Liver (tissue), 9 donors: ENCODE data around the gene JOSD2. TPM values are rescaled to one million over a fixed set of nuclear protein-coding genes. Genes with fewer than 3 reads are reported as not detected.

ENCODE experiments used
- DNase-seq: peaks from one replicate; pipeline ENCODE4 v3.0.0-alpha.2; 2017; ENCODE audit warnings: low spot score
- H3K27ac ChIP-seq, 2 donors: one replicate each; pipeline ENCODE4 v1.7.0; 2013; ENCODE audit warnings: inconsistent platforms in 2 of 2, low read length in 2 of 2, control low read depth in 1 of 2, low read depth in 1 of 2, mild to moderate bottlenecking in 1 of 2
- H3K27me3 ChIP-seq, 4 donors: one replicate each; pipeline versions ENCODE4 v1.6.1 to v1.7.0; 2013; ENCODE audit warnings: low read length in 3 of 4, inconsistent platforms in 1 of 4, mild to moderate bottlenecking in 1 of 4, moderate library complexity in 1 of 4; ENCODE audit not compliant: control insufficient read depth in 4 of 4, insufficient read depth in 4 of 4
- H3K36me3 ChIP-seq, 4 donors: one replicate each; pipeline versions ENCODE4 v1.6.1 to v1.7.0; 2013; ENCODE audit warnings: low read length in 3 of 4, mild to moderate bottlenecking in 3 of 4, low read depth in 1 of 4, moderate library complexity in 1 of 4; ENCODE audit not compliant: control insufficient read depth in 4 of 4, insufficient read depth in 3 of 4
- H3K4me1 ChIP-seq, 4 donors: one replicate each; pipeline versions ENCODE4 v1.6.1 to v1.7.0; 2013; ENCODE audit warnings: low read length in 3 of 4, mild to moderate bottlenecking in 3 of 4, moderate library complexity in 1 of 4; ENCODE audit not compliant: control insufficient read depth in 4 of 4, insufficient read depth in 4 of 4
- H3K4me3 ChIP-seq, 3 donors: one replicate each; pipeline versions ENCODE4 v1.6.1 to v1.7.0; 2013; ENCODE audit warnings: low read length in 3 of 3, control low read depth in 1 of 3, low read depth in 1 of 3, mild to moderate bottlenecking in 1 of 3
- H3K9ac ChIP-seq, 2 donors: one replicate each; pipeline ENCODE4 v1.7.0; 2013; ENCODE audit warnings: low read length in 2 of 2, mild to moderate bottlenecking in 2 of 2, moderate library complexity in 2 of 2, control low read depth in 1 of 2, low read depth in 1 of 2
- H3K9me3 ChIP-seq, 4 donors: one replicate each; pipeline versions ENCODE4 v1.6.1 to v1.7.0; 2013; ENCODE audit warnings: low read length in 3 of 4; ENCODE audit not compliant: control insufficient read depth in 4 of 4
- ATF3 ChIP-seq: IDR thresholded peaks from 2 replicates; pipeline ENCODE4 v1.6.1; 2016; ENCODE audit warnings: antibody characterized with exemption
- EGR1 ChIP-seq, 2 donors: IDR thresholded peaks; 2 replicates each; pipeline ENCODE4 v1.6.1; 2016 to 2018; ENCODE audit warnings: antibody characterized with exemption in 2 of 2, low read depth in 2 of 2
- FOXA1 ChIP-seq: IDR thresholded peaks from 2 replicates; pipeline ENCODE4 v1.6.1; 2016; ENCODE audit warnings: antibody characterized with exemption
- GABPA ChIP-seq, 2 donors: IDR thresholded peaks in 1 of 2; conservative IDR thresholded peaks in 1 of 2; 2 replicates each; pipeline ENCODE4 v1.6.1; 2016; ENCODE audit warnings: antibody characterized with exemption in 2 of 2, mild to moderate bottlenecking in 1 of 2, moderate library complexity in 1 of 2
- HNF4A ChIP-seq, 2 donors: conservative IDR thresholded peaks; 2 replicates each; pipeline ENCODE4 v1.6.1; 2016; ENCODE audit warnings: antibody characterized with exemption in 2 of 2, mild to moderate bottlenecking in 2 of 2
- HNF4G ChIP-seq: IDR thresholded peaks from 2 replicates; pipeline ENCODE4 v1.6.1; 2016; ENCODE audit warnings: antibody characterized with exemption
- JUND ChIP-seq, 2 donors: IDR thresholded peaks; 2 replicates each; pipeline ENCODE4 v1.6.1; 2016; ENCODE audit warnings: antibody characterized with exemption in 2 of 2
- NR2F2 ChIP-seq: IDR thresholded peaks from 2 replicates; pipeline ENCODE4 v1.6.1; 2016; ENCODE audit warnings: antibody characterized with exemption
- RAD21 ChIP-seq, 2 donors: IDR thresholded peaks; 2 replicates each; pipeline ENCODE4 v1.6.1; 2016; ENCODE audit warnings: antibody characterized with exemption in 2 of 2, mild to moderate bottlenecking in 2 of 2
- REST ChIP-seq: IDR thresholded peaks from 2 replicates; pipeline ENCODE4 v1.6.1; 2016; ENCODE audit warnings: antibody characterized with exemption, mild to moderate bottlenecking
- RXRA ChIP-seq, 2 donors: IDR thresholded peaks; 2 replicates each; pipeline ENCODE4 v1.6.1; 2017 to 2018; ENCODE audit warnings: antibody characterized with exemption in 2 of 2, mild to moderate bottlenecking in 1 of 2
- SP1 ChIP-seq: IDR thresholded peaks from 2 replicates; pipeline ENCODE4 v1.6.1; 2018; ENCODE audit warnings: antibody characterized with exemption, mild to moderate bottlenecking
- TAF1 ChIP-seq: conservative IDR thresholded peaks from 2 replicates; pipeline ENCODE4 v1.6.1; 2016; ENCODE audit warnings: antibody characterized with exemption, mild to moderate bottlenecking
- YY1 ChIP-seq: IDR thresholded peaks from 2 replicates; pipeline ENCODE4 v1.6.1; 2016; ENCODE audit warnings: antibody characterized with exemption, mild to moderate bottlenecking
- WGBS: extraction: QIAGEN DNeasy Blood & Tissue Kit; methylation state at CpG from one replicate; pipeline ENCODE4 v1.1.7; 2013; 5-methylcytosine and 5-hydroxymethylcytosine counted together
- polyA plus RNA-seq, 2 donors: library from polyadenylated mRNA; stranded (reverse) in 1 of 2; unstranded in 1 of 2; fragments of 200-250 nt in 1 of 2; fragments of >200 nt in 1 of 2; fragmentation: Nextera tagmentation in 1 of 2; extraction: Ambion mirVana in 1 of 2; gene quantifications; one replicate each; pipeline versions ENCODE4 v1.2.1 to v1.2.3, GENCODE V29; 2013 to 2015
- total RNA-seq, 2 donors: library from RNA; depleted of rRNA; stranded (reverse); fragments of >200 nt; gene quantifications; one replicate each; pipeline ENCODE4 v1.2.3, GENCODE V29; 2014
- TF ChIP-seq, protein P1 (sequence below): IDR thresholded peaks from 2 replicates; pipeline ENCODE4 v1.6.1; 2016; ENCODE audit warnings: antibody characterized with exemption
- TF ChIP-seq, protein P2 (sequence below): fragments of 150-350 bp; IDR thresholded peaks from 2 replicates; pipeline ENCODE4 v1.5.1; 2017; ENCODE audit warnings: improper control_type of control experiment, low read depth, low read length; ENCODE audit not compliant: missing input control
- donor health status: healthy.
- donor health status: healthy.
- donor health status: healthy.
- donor health status: healthy.
- donor health status: healthy.

JOSD2 gene
- total and polyA plus RNA-seq, 4 donors, result 6.6 to 32.9 (median 20.0) TPM

DNA sequence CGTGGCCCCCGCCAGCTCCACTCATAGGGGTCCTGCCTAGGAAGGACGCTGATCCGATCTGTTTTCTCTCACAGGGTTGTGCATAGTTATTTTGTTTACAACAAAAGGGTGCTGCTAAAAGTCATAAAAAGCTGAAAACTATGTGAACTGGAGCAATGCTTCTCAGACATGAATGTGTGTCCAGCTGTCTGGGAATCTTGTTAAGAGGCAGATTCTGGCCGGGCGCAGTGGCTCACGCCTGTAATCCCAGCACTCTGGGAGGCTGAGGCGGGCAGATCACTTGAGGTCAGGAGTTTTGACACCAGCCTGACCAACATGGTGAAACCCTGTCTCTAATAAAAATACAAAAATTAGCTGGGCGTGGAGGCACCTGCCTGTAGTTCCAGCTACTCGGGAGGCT is 48.6 kb upstream of the JOSD2 start (continued):
- no peak for TF ChIP-seq SP1
- TF ChIP-seq JUND (IDR thresholded peaks at IDR 0.05), result no peak
- TF ChIP-seq REST, result no peak

GRCh38 chr19:50558449-50558848 is 47.5 kb upstream of the JOSD2 start:
- no peak overlapping the region for H3K4me3 ChIP-seq
- H3K36me3 ChIP-seq, result no peaks in the 10 kb centered on the region
- H3K9me3 ChIP-seq, result no peaks in the 10 kb centered on the region
- no peak overlapping the region for H3K9ac ChIP-seq
- 93% methylated on average over 13 of the region's 13 CpGs for WGBS
- H3K27me3 ChIP-seq, result peaks cover 0 to 7% (median 4%) of the 10 kb centered on the region in 4 donors
- DNase-seq, result no peak
- H3K27ac ChIP-seq, result no peak overlapping the region
- peaks cover 0 to 11% (median 2%) of the 10 kb centered on the region in 4 donors for H3K4me1 ChIP-seq
- no peak for TF ChIP-seq FOXA1
- no peak for TF ChIP-seq NR2F2
- no peak for TF ChIP-seq EGR1 (IDR thresholded peaks at IDR 0.05; ENCODE audit: low read depth in 2 of 2)
- TF ChIP-seq ATF3, result no peak
- TF ChIP-seq TAF1, result no peak
- TF ChIP-seq RAD21 (IDR thresholded peaks at IDR 0.05), result no peak
- no peak for TF ChIP-seq REST
- no peak for TF ChIP-seq HNF4G

DNA sequence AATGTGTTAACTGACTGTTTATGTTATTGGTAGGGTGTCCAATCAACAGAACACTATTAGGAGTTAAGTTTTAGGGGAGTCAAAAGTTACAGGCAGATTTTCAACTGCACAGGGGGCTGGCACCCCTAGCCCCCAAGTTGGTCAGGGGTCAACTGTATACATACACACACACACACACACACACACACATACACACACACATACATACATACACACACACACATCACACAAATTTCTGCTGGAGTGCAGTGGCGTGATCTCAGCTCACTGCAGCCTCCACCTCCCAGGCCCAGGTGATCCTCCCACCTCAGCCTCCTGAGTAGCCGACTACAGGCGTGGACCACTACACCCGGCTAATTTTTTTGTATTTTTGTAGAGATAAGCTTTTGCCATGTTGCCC is 47.0 kb upstream of the JOSD2 start:
- H3K4me3 ChIP-seq, result no peak overlapping the region
- DNase-seq, result no peak
- H3K9ac ChIP-seq, result no peak overlapping the region
- no peaks in the 10 kb centered on the region for H3K9me3 ChIP-seq
- 90% methylated on average over 4 of the region's 4 CpGs for WGBS
- TF ChIP-seq REST (no peak), YY1 (no peak), RAD21 (IDR thresholded peaks at IDR 0.05) (no peak), JUND (IDR thresholded peaks at IDR 0.05) (no peak), EGR1 (IDR thresholded peaks at IDR 0.05; ENCODE audit: low read depth in 2 of 2) (no peak), HNF4A (conservative IDR thresholded peaks at IDR 0.05) (no peak), TAF1 (no peak), RXRA (IDR thresholded peaks at IDR 0.05) (no peak), GABPA (IDR thresholded peaks at IDR 0.05 in 1 of 2, conservative IDR thresholded peaks at IDR 0.05 in 1 of 2) (no peak), ATF3 (no peak)
- TF ChIP-seq, protein P1, sequence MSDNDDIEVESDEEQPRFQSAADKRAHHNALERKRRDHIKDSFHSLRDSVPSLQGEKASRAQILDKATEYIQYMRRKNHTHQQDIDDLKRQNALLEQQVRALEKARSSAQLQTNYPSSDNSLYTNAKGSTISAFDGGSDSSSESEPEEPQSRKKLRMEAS, result no peak
- TF ChIP-seq, protein P2, sequence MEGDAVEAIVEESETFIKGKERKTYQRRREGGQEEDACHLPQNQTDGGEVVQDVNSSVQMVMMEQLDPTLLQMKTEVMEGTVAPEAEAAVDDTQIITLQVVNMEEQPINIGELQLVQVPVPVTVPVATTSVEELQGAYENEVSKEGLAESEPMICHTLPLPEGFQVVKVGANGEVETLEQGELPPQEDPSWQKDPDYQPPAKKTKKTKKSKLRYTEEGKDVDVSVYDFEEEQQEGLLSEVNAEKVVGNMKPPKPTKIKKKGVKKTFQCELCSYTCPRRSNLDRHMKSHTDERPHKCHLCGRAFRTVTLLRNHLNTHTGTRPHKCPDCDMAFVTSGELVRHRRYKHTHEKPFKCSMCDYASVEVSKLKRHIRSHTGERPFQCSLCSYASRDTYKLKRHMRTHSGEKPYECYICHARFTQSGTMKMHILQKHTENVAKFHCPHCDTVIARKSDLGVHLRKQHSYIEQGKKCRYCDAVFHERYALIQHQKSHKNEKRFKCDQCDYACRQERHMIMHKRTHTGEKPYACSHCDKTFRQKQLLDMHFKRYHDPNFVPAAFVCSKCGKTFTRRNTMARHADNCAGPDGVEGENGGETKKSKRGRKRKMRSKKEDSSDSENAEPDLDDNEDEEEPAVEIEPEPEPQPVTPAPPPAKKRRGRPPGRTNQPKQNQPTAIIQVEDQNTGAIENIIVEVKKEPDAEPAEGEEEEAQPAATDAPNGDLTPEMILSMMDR, result no peak
- peaks cover 0 to 7% (median 3%) of the 10 kb centered on the region in 4 donors for H3K27me3 ChIP-seq
- no peak overlapping the region for H3K27ac ChIP-seq
- peaks cover 0 to 11% (median 2%) of the 10 kb centered on the region in 4 donors for H3K4me1 ChIP-seq
- H3K36me3 ChIP-seq, result no peaks in the 10 kb centered on the region
